Measurements from ENCODE around the gene RABL6.
"Not testable (repeated sequence)": the region's sequence is repeated elsewhere in the genome, so short reads cannot be mapped to it uniquely, and the experiment has no call there.

Gene RABL6

GRCh38 chr9:136777359-136777758 is 30.4 kb upstream of the RABL6 start:
- no peak for DNase-seq

DNA sequence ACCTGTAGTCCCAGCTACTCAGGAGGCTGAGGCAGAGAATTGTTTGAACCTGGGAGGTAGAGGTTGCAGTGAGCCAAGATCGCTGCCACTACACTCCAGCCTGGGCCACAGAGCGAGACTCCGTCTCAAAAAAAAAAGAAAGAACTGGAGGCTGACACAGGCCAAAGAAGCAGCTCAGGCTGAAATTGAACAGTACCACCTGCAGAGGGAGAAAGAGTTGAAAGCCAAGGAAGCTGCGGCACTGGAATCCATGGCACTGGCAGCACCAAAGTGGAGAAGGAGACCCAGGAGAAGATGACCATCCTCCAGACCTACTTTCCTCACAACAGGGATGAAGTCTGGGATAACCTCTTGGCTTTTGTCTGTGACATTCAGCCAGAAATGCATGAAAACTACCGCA is 27.9 kb upstream of the RABL6 start:
- DNase-seq: no peak

GRCh38 chr9:136782452-136782851 is 25.3 kb upstream of the RABL6 start:
- no peak for DNase-seq

- DNase-seq: peak; percentile 13 to 50
Measured at GRCh38 chr9:136784249-136784996, 23.3 kb upstream of the RABL6 start.

GRCh38 chr9:136784997-136785361 is 22.8 kb upstream of the RABL6 start:
- no peak for DNase-seq

DNA sequence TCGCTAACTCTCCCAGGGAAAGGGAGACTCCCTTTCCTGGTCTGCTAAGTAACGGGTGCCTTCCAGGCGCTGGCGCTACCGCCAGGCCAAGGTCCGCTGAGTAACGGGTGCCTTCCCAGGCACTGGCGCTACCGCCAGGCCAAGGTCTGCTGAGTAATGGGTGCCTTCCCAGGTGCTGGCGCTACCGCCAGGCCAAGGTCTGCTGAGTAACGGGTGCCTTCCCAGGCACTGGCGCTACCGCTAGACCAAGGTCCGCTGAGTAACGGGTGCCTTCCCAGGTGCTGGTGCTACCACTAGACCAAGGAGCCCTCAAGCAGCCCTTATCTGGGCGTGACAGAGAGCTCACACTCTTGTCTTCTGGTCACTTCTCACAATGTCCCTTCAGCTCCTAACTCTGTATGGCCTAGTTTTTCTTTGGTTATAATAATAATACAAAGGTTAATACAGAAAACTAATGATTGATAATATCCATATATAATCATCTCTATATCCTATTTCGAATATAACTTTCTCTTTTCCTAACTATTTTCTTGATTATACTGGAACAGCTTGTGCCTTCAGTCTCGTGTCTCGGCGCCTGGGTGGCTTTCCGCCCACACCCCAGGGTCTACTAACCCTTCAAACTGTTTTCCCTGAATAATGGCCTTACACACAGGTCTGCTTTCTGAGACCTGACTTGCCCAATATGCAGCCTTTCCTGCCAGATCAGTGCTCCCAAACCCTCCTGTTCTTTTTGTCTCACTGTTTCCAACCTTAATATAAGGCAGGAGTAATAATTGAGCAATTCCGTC is 22.0 kb upstream of the RABL6 start:
- not testable (repeated sequence) for DNase-seq

- no peak for DNase-seq
Measured at GRCh38 chr9:136786451-136786850, 21.3 kb upstream of the RABL6 start.

DNA sequence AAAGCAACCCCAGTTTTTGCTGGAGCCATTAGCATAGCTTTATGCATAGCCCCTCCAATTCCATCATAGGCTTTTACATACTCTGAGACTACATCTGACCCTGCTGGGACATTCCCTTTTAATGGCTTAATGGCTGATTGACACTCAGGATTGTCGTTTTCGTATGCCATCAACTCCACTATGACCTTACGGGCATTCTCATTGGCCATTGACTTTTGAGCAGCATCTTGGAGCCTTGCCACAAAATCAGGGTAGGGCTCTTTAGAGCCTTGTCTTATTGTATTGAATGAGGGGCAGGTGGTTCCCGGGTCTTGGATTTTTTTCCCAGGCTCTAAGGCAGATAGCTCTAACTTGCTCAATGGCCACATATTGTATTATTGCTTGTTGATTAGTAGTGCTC is 20.8 kb upstream of the RABL6 start:
- DNase-seq: not testable (repeated sequence)

DNA sequence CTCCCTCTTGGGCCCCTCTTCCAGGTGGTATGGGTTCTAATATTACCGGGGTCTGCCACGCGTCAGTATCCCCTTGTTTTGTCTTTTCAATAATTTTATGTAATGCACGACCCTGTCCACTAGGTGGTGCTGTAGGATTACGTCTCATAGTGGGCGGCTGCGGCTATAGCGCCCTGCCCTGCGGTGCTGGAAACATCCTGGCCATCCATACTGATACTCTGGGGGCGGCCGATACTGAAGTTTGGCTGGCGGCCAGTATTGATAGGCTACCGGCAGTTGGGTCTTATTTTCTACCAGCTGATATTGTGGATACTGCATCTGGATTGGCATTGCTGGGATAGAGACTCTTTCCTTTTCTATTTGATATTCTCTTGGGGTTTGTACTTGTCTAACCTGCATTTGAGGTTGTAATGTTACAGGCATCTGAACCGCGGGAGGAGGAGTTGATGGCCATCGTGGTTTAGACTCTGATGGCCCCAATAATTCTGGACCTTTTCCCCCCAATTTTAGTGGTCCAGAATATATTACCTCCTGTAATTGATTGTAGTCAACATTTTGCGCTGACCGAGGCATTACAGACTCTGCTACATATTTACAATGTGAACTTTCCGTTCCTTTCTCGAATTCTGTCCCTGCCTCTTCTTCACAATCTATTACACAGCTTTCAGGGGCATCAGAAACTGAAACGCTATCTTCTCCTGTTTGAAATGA is 19.9 kb upstream of the RABL6 start:
- DNase-seq: peak; percentile 27 to 73

- DNase-seq: not testable (repeated sequence)
Measured at GRCh38 chr9:136788644-136789522, 18.9 kb upstream of the RABL6 start.

DNA sequence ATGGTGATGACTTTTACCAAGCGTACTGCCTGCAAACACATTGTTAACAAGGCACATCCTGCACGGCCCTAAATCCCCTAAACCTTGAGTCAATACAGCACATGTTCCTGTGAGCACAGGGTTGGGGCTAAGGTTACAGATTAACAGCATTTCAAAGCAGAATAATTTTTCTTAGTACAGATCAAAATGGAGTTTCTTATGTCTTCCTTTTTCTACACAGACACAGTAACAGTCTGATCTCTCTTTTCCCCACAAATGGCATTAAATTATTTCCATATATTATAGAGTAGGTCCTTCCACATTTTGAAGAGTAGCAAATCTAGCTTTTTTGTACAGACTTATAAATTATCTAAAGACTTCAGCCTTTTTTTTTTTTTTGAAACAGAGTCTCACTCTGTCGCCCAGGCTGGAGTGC is 18.2 kb upstream of the RABL6 start:
- no peak for DNase-seq

GRCh38 chr9:136790640-136791515 is 16.9 kb upstream of the RABL6 start, which contains the start of gene TMEM141:
TSS of gene TMEM141 (plus strand) at chr9:136791344. CDS start at chr9:136791371, 27 bp downstream.
- peak; percentile 91 to 98 for DNase-seq

DNA sequence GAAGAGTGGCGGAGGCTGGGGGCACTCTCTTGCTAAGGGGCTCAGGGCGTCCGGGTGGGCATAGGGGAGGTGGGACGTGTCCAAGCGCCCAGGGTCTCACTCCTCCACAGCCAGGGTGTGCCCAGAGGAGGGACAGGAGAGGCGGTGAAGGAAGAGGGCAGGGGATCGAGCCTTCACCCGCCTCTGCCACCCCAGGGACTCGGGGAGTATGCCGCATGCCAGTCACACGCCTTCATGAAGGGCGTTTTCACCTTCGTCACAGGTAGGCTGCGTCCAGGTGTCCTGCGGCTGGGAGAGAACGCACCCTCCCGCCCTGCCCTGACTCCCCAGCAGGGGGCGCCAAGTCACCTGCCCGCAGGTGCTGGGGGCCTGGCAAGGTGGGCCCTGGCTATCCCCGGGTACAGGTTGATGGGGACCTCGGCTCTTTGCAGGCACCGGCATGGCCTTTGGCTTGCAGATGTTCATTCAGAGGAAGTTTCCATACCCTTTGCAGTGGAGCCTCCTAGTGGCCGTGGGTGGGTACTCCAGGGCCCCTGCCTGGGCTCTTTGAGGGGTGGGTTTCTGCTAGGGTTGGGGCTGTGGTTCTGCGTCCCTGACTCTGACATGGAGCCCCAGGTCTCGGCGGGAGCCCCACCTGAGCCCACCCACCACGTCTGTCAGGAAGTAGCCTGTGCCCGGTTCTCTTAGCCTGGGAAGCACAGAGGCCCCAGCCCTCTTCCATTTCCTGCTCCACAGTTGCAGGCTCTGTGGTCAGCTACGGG is 16.1 kb upstream of the RABL6 start:
- DNase-seq: peak in 1 of 2 experiments; percentile 34

DNA sequence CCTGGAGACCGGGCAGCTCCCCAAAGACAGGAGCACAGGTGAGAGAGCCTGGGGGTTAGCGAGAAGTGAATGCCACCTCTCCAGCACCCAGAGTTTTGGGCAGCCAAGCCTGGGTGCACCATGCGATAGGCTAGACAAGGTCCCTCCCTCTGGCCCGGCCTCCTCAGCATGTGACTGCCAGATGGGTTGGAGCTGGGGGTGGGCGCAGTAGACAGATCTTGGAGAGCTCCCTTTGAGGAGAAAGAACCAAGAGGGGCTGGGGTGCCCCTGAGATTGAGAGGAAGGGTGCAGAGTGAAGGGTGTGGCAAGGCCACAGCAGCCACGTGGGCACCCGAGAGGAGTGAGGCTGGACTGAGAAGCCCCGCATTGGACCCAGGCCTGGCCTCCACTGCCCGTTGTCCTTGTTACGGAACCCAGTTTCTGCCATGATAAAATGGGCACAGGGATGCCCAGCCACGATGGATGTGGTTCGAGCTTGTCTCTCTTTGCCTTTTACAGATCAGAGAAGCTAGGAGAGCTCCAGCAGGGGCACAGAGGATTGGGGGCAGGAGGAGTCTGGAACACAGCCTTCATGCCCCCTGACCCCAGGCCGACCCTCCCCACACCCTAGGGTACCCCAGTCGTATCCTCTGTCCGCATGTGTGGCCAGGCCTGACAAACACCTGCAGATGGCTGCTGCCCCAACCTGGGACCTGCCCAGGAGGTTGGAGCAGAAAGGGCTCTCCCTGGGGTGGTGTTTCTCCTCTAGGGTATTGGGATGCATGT is 15.2 kb upstream of the RABL6 start:
- peak in 1 of 2 experiments; percentile 12 for DNase-seq

GRCh38 chr9:136793086-136793946 is 14.4 kb upstream of the RABL6 start:
- no peak for DNase-seq

GRCh38 chr9:136794281-136794999 is 13.3 kb upstream of the RABL6 start:
- DNase-seq: no peak

- DNase-seq: no peak
Measured at GRCh38 chr9:136795000-136795348, 12.8 kb upstream of the RABL6 start.

DNA sequence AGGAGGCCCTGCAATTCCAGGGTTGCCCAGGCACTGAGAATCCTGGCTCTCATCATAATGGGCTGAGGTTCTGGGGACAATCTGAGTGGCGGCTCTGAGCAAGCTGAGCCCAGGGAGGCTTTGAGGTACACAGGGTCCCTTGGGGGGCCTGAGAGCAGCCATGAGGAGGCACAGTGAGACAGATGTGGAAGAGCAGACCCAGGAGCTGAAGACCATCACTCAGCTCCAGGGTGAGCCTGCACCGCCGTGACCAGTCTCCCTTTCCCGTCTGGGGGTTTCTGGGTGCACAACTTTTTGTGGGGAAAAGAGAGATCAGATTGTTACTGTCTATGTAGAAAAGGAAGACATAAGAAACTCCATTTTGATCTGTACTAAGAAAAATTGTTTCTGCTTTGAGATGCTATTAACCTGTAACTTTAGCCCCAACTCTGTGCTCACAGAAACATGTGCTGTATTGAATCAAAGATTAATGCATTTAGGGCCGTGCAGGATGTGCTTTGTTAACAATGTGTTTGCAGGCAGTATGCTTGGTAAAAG is 11.4 kb upstream of the RABL6 start, which contains the start of gene CCDC183:
Gene CCDC183, plus strand, starts transcription at position 101 of the 537 bp plus-strand sequence. Its CDS starts 60 bp downstream, at position 161.
- no peak for DNase-seq

All from NCI-H446 (cell line).